Lung (tissue), 12 donors: ENCODE measurements around the gene SPATC1L. TPM values are rescaled to one million over a fixed set of nuclear protein-coding genes. Genes with fewer than 3 reads are reported as not detected.
A peak's percentile ranks its signal among the peaks of the same experiment; 100 is the strongest.

Source experiments
- ATAC-seq: fragments of 200-7000 bp; cut with Tn5 transposase; one replicate; pipeline ENCODE4 v1.9.1; 2020; ENCODE audit warnings: moderate number of reproducible peaks; ENCODE audit not compliant: insufficient read depth, low FRiP score
- DNase-seq, 3 donors: peaks; one replicate each; pipeline ENCODE4 v3.0.0-alpha.2; 2013 to 2017
- H3K27ac ChIP-seq, 2 donors: one replicate each; pipeline ENCODE4 v1.5.1; 2013; ENCODE audit warnings: mild to moderate bottlenecking in 2 of 2, moderate library complexity in 2 of 2, control low read depth in 1 of 2, inconsistent platforms in 1 of 2, low read depth in 1 of 2, low read length in 1 of 2
- H3K27me3 ChIP-seq, 3 donors: one replicate each; pipeline ENCODE4 v1.5.1; 2013; ENCODE audit warnings: low read length in 2 of 3; ENCODE audit not compliant: control insufficient read depth in 3 of 3, insufficient read depth in 3 of 3
- H3K36me3 ChIP-seq, 4 donors: one replicate each; pipeline ENCODE4 v1.5.1; 2013; ENCODE audit warnings: low read length in 4 of 4, mild to moderate bottlenecking in 1 of 4, moderate library complexity in 1 of 4; ENCODE audit not compliant: control insufficient read depth in 4 of 4, insufficient read depth in 4 of 4
- H3K4me1 ChIP-seq, 5 donors: one replicate each; pipeline ENCODE4 v1.5.1; 2013; ENCODE audit warnings: low read length in 5 of 5, mild to moderate bottlenecking in 2 of 5, moderate library complexity in 1 of 5; ENCODE audit not compliant: control insufficient read depth in 5 of 5, insufficient read depth in 5 of 5
- H3K4me3 ChIP-seq: one replicate; pipeline ENCODE4 v1.5.1; 2013; ENCODE audit warnings: mild to moderate bottlenecking, control low read depth, moderate library complexity
- H3K9ac ChIP-seq, 2 donors: one replicate each; pipeline ENCODE4 v1.5.1; 2013; ENCODE audit warnings: low read length in 2 of 2, control low read depth in 1 of 2; ENCODE audit not compliant: insufficient read depth in 1 of 2
- H3K9me3 ChIP-seq, 4 donors: one replicate each; pipeline ENCODE4 v1.5.1; 2013; ENCODE audit warnings: low read length in 3 of 4, mild to moderate bottlenecking in 1 of 4, moderate library complexity in 1 of 4; ENCODE audit not compliant: control insufficient read depth in 4 of 4, insufficient read depth in 3 of 4
- WGBS, 2 donors: extraction: QIAGEN DNeasy Blood & Tissue Kit; methylation state at CpG; one replicate each; pipeline ENCODE4 v1.1.7; 2013; 5-methylcytosine and 5-hydroxymethylcytosine counted together
- polyA plus RNA-seq, 2 donors: library from polyadenylated mRNA; stranded (reverse); fragments of 200-250 nt; gene quantifications; one replicate each; pipeline ENCODE4 v1.2.1, GENCODE V29; 2013
- total RNA-seq, 2 donors: library from RNA; depleted of rRNA in 1 of 2; stranded (reverse); fragments of >200 nt in 1 of 2; gene quantifications; one replicate each; pipeline ENCODE4 v1.2.1, GENCODE V29; 2014 to 2021
- TF ChIP-seq, protein P1 (sequence below): IDR thresholded peaks from 2 replicates; pipeline ENCODE4 v1.5.1; 2012; ENCODE audit warnings: mild to moderate bottlenecking; ENCODE audit errors: control extremely low read depth, extremely low read depth
- donor health status: control.
- donor health status: control.
- donor health status: Bipolar disorder and iron deficiency.
- donor health status: healthy.
- donor health status: DM: yes; HTN: yes; CAD: no.

Gene SPATC1L
- total and polyA plus RNA-seq, 4 donors, result 6.6 to 15.6 (median 11.0) TPM

DNA sequence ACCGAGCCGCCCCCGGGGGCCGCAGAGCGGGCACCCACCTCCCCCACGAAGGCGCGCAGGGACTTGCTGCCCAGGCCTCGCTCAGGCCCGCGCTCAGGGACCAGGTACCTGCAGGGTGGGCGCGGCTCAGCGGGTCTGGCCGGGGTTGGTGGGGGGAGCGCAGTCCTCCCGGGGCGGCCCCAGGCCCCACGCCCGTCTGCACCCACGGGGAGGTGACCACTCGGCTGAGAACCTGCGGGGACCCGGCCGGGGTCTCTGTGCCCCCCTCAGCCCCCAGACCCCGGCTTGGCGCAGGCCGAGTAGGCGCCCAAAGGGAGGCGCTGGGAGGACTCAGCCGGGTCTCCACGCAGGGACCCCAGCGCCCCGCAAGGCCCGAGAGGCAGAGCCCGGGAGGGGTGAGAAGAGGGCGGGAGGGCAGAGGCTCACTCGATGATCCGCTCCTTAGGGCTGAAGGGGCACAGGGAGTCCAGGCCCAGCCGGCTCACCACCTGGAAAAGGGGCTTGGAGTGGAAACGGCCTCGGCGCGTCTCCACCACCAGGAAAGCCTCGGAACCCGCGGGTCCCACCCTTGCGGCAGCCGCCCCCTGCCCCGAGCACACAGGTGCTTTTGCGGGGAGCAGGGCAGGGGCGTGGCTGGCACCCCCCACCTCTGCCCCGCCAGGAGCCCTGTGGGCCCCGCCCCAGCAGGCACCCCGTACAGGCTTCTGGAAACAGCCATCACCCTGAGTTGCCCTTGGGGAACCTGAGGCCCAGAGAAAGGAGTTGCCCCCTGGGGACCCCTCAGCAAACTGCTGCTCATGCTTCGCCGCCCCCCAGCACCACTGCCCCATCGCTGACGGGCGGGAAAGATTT, 38.2 kb downstream of the SPATC1L start:
- Histone ChIP-seq H3K9ac (no peak overlapping the region), H3K36me3 (no peaks in the 10 kb centered on the region), H3K27me3 (no peaks in the 10 kb centered on the region), H3K9me3 (no peaks in the 10 kb centered on the region), H3K27ac (no peak overlapping the region), H3K4me1 (peaks cover 0 to 6% (median 0%) of the 10 kb centered on the region in 5 donors), H3K4me3 (no peak overlapping the region)
- ATAC-seq, result no peak
- peak in 1 of 3 donors; percentile 11 for DNase-seq
- 90 to 92% methylated on average over 49 to 60 of the region's 60 CpGs for WGBS, 2 donors
- TF ChIP-seq, protein P1, sequence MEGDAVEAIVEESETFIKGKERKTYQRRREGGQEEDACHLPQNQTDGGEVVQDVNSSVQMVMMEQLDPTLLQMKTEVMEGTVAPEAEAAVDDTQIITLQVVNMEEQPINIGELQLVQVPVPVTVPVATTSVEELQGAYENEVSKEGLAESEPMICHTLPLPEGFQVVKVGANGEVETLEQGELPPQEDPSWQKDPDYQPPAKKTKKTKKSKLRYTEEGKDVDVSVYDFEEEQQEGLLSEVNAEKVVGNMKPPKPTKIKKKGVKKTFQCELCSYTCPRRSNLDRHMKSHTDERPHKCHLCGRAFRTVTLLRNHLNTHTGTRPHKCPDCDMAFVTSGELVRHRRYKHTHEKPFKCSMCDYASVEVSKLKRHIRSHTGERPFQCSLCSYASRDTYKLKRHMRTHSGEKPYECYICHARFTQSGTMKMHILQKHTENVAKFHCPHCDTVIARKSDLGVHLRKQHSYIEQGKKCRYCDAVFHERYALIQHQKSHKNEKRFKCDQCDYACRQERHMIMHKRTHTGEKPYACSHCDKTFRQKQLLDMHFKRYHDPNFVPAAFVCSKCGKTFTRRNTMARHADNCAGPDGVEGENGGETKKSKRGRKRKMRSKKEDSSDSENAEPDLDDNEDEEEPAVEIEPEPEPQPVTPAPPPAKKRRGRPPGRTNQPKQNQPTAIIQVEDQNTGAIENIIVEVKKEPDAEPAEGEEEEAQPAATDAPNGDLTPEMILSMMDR, result no peak

DNA sequence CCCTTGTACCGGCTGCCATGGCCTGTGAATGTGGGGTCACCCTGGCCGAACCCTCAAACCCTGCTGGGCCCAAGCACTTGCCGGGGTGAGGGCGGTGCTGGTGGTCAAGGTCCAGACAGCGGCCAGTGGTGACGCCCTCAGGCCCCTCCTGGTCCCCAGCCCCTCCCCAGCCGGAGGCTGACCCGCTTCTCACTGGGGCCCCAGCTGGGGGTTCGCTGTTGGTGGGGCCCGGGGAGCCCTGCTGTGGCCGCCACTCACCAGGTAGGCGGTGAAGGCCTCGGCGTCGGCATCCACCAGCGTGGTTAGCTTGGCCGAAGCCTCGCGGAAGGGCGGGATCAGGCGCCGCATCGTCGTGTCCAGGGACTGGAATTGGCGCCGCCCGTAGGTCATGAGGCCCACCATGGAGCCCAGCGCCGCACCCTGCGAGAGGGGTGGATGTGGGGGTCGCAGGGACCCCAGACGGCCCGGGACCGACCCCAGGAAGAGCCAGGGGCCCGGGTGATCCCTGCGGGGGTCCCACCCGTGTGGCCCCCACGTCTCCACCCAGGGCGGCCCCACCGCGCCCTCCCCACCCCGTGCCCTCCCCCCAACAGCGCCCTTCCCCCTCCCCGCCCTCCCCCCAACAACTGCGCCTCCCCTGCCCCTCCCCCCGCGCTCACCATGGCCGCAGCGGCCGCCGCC, 39.0 kb downstream of the SPATC1L start:
- TF ChIP-seq, protein P1, result no peak
- no peak overlapping the region for H3K9ac ChIP-seq
- peaks cover 0 to 5% (median 0%) of the 10 kb centered on the region in 3 donors for H3K27me3 ChIP-seq
- H3K36me3 ChIP-seq, result no peaks in the 10 kb centered on the region
- no peak overlapping the region for H3K27ac ChIP-seq
- no peak overlapping the region for H3K4me3 ChIP-seq
- peaks cover 0 to 6% (median 0%) of the 10 kb centered on the region in 5 donors for H3K4me1 ChIP-seq
- ATAC-seq (no peak), DNase-seq (peak in 1 of 3 donors; percentile 4)
- WGBS, 2 donors, result 95 to 97% methylated on average over 35 to 51 of the region's 51 CpGs
- no peaks in the 10 kb centered on the region for H3K9me3 ChIP-seq

DNA sequence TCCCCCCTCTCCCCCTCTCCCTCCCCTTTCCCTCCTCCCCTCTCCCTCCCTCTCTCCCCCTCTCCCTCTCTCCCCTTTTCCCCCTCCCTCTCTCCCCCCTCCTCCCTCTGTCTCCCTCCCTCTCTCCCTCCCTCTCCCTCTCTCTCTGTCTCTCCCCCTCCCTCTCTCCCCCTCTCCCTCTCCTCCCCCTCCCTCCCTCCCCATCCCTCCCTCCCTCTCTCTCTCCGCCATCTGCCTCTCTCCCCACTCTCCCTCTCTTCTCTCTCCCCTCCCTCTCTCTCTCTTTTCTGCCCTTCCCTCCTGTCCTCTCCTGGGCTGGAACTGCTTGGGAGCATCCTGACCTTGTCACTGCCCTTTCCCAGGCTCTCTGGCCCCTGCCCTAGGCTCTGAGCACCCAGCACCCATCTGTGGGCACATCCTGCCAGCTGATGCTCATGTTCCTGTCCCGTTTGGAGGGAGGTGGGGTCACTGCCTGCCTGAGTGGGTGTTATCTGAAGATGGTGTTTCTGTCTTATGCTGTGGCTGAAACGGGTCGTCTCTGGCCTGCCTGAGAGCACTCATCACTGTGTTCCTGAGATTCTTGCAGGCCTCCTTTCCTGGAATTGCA, 39.7 kb downstream of the SPATC1L start:
- TF ChIP-seq, protein P1, result no peak
- no peak for ATAC-seq
- no peak overlapping the region for H3K9ac ChIP-seq
- H3K4me3 ChIP-seq, result no peak overlapping the region
- no peaks in the 10 kb centered on the region for H3K36me3 ChIP-seq
- peaks cover 0 to 6% (median 0%) of the 10 kb centered on the region in 5 donors for H3K4me1 ChIP-seq
- H3K9me3 ChIP-seq, result peaks cover 0 to 1% (median 0%) of the 10 kb centered on the region in 4 donors
- H3K27me3 ChIP-seq, result peaks cover 0 to 5% (median 0%) of the 10 kb centered on the region in 3 donors
- 51 to 52% methylated on average over 4 of the region's 4 CpGs for WGBS, 2 donors
- H3K27ac ChIP-seq, result no peak overlapping the region
- no peak for DNase-seq
